ENCODE data around the gene MRNIP.

MRNIP gene

DNA sequence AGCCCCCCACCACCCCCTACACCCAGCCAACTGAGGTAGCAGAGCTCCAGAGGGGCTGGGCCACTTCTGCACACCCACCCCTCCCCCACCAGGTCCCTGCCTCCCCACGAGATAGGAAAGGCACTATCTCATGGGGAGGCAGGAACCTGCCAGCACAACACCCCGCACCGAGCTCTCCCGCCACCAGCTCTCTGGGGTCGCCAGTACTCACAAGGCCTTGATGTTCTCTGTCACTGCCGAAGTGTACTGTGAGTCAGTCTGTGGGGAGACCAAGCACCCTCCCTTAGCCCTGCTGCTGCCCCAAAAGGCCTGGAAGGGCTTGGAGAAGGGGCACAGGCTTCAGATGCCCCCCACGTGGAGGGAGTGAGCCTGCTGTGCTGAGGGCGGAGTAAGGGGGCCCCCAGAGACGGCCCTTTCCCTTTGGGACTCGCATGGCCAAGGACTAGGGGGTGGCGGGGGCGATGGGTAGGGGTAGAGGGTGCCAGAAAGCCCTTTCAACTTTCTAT is 57.9 kb downstream of the MRNIP start:
- TF ChIP-seq, protein P1, sequence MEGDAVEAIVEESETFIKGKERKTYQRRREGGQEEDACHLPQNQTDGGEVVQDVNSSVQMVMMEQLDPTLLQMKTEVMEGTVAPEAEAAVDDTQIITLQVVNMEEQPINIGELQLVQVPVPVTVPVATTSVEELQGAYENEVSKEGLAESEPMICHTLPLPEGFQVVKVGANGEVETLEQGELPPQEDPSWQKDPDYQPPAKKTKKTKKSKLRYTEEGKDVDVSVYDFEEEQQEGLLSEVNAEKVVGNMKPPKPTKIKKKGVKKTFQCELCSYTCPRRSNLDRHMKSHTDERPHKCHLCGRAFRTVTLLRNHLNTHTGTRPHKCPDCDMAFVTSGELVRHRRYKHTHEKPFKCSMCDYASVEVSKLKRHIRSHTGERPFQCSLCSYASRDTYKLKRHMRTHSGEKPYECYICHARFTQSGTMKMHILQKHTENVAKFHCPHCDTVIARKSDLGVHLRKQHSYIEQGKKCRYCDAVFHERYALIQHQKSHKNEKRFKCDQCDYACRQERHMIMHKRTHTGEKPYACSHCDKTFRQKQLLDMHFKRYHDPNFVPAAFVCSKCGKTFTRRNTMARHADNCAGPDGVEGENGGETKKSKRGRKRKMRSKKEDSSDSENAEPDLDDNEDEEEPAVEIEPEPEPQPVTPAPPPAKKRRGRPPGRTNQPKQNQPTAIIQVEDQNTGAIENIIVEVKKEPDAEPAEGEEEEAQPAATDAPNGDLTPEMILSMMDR (IDR thresholded peaks at IDR 0.05), result no peak

DNA sequence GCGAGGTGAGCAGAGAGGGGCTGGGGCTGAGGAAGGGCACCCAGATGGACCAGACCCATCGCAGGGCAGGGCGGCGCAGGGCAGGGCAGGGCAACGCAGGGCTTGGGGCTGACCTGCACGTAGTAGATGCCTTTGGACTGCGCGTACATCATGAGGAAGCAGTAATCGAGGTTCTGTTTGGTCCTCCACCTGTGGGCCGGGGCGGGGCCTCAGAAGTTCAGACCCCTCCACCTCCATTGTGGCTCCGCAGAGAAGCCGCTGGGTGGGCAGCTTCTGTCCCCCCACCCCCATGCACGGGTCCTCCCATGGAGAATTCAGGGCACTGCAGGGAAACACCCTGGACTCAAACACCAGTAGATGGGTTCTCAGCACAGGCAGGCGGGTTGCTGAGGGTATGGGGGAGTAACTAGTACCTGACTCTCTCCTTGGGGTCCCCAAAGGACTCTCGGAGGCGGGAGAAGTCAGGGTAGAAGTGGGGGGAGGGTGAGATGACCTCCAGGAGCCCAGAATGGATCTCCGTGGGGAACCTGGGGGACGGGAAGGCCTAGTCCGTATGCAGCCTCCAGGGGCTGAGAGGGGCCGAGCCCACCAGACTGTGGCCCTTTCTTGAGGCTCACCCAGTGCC is 58.4 kb downstream of the MRNIP start:
- TF ChIP-seq, protein P1 (IDR thresholded peaks at IDR 0.05), result no peak

DNA sequence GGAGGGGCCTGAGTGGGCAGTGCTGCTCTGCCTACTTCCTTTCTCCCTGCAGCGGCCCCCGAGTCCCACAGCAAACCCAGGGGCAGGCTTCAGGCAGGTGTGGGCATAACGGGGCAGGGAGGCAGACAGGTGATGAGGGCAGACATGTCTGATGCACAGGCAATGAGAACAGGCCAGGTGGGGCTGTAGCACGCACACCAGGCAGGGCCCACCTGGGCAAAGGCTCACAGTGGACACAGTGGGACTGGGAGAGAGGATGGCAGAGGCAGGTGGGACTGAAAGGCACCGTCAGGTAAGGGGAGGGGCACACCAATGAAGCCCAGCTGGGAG is 59.0 kb downstream of the MRNIP start:
- TF ChIP-seq, protein P1 (IDR thresholded peaks at IDR 0.05), result no peak

DNA sequence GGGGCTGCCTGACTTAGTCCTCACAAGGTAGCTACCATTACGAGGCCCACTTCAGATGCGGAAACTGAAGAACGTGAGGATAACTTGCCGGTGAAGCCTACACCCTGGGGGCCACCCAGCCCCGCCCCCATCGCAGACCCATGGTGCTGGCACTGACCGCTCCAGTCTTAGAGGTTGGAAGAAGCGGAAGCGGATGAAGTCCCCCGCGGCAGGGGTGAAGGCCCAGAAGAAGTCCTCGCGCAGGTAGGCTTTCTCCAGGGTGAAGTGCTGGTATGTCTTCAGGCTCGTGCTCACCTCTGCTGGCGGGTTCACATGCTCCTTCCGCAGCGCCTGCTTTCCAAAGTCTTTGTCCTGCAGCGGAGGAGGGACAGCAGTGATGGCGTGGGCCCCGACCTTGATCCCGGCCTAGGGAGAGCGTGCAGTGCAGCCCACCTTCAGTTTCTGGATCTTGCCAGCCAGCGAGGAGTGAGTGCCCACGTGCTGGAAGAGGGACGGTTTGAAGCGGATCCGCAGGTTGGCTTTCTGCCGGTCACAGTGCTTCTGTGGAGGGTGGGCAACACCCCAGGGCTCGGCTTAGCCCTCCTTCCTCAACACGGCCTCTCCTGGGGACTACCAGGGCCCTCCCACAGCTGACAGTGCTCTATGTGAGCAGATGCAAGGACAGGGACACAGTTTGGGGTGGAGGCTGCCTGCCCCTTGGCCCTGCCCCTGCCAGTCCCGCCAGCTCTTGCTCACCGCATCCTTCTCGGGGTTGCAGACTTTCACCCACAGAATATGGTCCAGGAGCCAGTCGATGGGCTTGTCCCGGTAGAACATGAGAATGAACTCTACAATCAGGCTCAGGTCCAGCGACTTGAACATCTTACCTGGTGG is 59.6 kb downstream of the MRNIP start:
- TF ChIP-seq, protein P1 (IDR thresholded peaks at IDR 0.05), result no peak

DNA sequence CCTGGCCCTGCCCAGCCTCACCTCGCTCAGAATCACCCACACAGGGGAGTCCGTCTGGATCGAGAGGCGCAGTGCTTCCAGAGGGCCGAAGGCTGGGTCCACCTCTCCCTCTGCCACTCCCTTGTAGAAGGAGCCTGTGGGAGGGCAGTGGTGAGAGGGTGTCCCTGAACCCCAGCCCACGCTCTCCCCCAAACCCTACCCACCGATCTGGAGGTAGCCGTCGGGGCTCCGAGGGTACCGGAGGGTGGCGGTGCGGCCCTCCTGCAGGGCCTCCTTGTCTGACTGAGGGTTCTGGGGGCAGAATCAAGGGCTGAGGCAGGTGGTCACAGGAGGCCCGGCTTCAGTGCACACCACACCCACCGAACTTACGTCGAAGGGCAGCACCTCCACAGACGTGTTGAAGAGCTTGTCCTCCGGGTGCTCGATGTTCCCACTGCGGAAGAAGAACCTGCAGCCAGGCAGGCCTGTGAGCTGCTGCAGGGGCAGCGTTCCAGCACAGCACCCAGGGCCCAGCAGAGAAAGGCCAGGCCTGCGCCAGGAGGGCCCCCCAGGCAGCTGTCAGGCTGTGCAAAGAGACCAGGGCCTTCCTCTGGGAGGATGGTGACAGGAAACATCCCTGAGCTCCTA is 60.4 kb downstream of the MRNIP start:
- TF ChIP-seq, protein P1 (IDR thresholded peaks at IDR 0.05), result no peak

DNA sequence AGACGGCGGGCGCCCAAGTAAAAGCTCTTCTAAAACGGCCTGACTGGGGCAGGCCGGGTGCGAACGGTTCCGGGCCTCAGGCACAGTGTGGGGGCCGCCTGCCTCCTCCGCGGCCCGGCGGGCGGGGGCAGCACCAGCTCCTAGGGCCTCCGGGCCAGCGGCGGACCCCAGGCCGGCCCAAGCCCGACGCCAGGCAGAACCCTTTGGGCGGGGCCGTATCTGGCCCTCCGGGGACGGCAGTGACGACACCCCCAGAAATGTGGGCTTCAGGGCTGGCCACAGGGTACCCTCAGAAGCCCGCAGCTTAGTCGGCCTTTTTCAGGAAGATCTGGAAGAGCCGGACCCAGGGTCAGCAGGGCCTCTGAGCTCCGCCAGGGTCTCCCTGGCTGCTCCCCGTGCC is 60.9 kb downstream of the MRNIP start:
- TF ChIP-seq, protein P1 (IDR thresholded peaks at IDR 0.05), result no peak

DNA sequence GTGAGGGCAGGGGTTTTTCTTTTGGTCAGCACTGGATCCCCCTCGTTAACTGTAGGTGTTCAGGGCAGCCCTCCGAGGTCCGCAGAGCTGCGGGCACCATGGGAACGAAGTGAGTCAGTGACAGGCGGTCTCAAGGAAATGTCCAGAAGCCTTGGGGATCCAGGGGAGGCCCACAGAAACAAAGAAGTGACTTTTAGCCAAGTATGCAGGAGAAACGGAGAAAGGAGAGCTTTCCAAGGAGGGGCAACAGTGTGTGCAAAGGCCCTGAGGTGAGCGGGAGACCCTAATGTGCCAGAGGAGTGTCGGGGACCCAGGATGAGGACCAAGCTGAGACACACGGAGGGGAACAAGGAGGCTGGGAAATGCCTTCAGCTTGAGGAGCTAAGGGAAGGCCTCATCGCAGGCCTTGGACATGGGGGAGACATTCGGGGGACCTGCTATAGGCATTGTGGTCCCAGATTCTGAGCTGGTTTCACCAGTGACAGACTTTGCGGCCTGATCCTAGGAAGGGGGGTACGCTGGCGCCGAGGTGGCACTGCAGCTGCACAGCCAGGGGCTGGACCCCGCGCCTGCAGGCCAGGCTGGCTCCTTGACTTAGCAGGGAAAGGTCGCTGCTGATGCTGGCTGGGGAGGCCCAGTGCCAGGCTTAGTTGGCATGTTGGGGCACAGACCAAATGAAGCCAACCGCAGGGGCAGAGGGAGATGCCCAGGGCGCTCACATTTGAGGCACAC is 61.6 kb downstream of the MRNIP start:
- TF ChIP-seq, protein P1 (IDR thresholded peaks at IDR 0.05), result no peak
